IMR-90 (cell line): ENCODE data around the gene SIN3B. TPM values are rescaled to one million over a fixed set of nuclear protein-coding genes. Genes with fewer than 3 reads are reported as not detected.

Experiments
- ATAC-seq: fragments of 200-7000 bp; cut with Tn5 transposase; 2 replicates; pipeline ENCODE4 v1.9.1; 2020; ENCODE audit warnings: low read depth, mild to moderate bottlenecking, moderate library complexity
- BruUV-seq: library from RNA; stranded (reverse); fragments of 400-500 nt; replicated peaks from 2 replicates; lab custom pipeline; 2021; lab: Mats Ljungman, UMichigan
- CTCF ChIA-PET: fragments of 300-600 bp; formaldehyde crosslinking; extraction: SDS; loops from one replicate; lab custom pipeline; 2021; ENCODE audit warnings: antibody characterized with exemption; lab: Yijun Ruan, JAX
- POLR2A ChIA-PET: fragments of 300-600 bp; sonication (Branson Sonifier 250); formaldehyde crosslinking; loops from one replicate; lab custom pipeline; 2022; ENCODE audit warnings: antibody characterized with exemption; ENCODE audit not compliant: unreplicated experiment; lab: Charles Lee
- DNase-seq: peaks from one replicate; pipeline ENCODE4 v3.0.0; 2013
- H2AFZ ChIP-seq: replicated peaks from 2 replicates; pipeline ENCODE3; 2013; ENCODE audit warnings: low read length, mild to moderate bottlenecking; ENCODE audit not compliant: poor library complexity
- H2AK5ac ChIP-seq: 2 replicates; pipeline ENCODE4 v1.6.1; 2013; ENCODE audit warnings: low read depth, low read length, inconsistent platforms
- H2AK9ac ChIP-seq: replicated peaks from 2 replicates; pipeline ENCODE3; 2013; ENCODE audit warnings: mild to moderate bottlenecking, low read depth, low read length, moderate library complexity; ENCODE audit not compliant: poor library complexity
- H2BK120ac ChIP-seq: 2 replicates; pipeline ENCODE4 v1.6.1; 2013; ENCODE audit warnings: low read depth, low read length, inconsistent platforms
- H2BK15ac ChIP-seq: 3 replicates; pipeline ENCODE4 v1.6.1; 2013; ENCODE audit warnings: low read depth, low read length, inconsistent platforms
- H2BK20ac ChIP-seq: 2 replicates; pipeline ENCODE4 v1.6.1; 2013; ENCODE audit warnings: low read depth, mild to moderate bottlenecking, inconsistent platforms, low read length, moderate library complexity
- H2BK5ac ChIP-seq: 2 replicates; pipeline ENCODE4 v1.6.1; 2013; ENCODE audit warnings: mild to moderate bottlenecking, low read depth, low read length, inconsistent platforms; ENCODE audit not compliant: poor library complexity, severe bottlenecking
- H3K14ac ChIP-seq: replicated peaks from 2 replicates; pipeline ENCODE4 v1.6.1; 2013; ENCODE audit warnings: low read depth, low read length, inconsistent platforms
- H3K18ac ChIP-seq: 2 replicates; pipeline ENCODE4 v1.6.1; 2013; ENCODE audit warnings: low read depth, low read length, control low read depth
- H3K23ac ChIP-seq: 2 replicates; pipeline ENCODE4 v1.6.1; 2013; ENCODE audit warnings: low read depth, low read length, inconsistent platforms
- H3K27ac ChIP-seq: 2 replicates; pipeline ENCODE4 v1.5.1; 2013; ENCODE audit warnings: mild to moderate bottlenecking, control low read depth, low read length; ENCODE audit not compliant: insufficient read depth
- H3K27me3 ChIP-seq: 2 replicates; pipeline ENCODE4 v1.6.1; 2013; ENCODE audit warnings: low read length; ENCODE audit not compliant: control insufficient read depth, insufficient read depth
- H3K36me3 ChIP-seq: 2 replicates; pipeline ENCODE4 v1.6.1; 2013; ENCODE audit warnings: low read length, mixed read lengths; ENCODE audit not compliant: control insufficient read depth, insufficient read depth
- H3K4ac ChIP-seq: 2 replicates; pipeline ENCODE4 v1.6.1; 2013; ENCODE audit warnings: low read depth, low read length, inconsistent platforms
- H3K4me1 ChIP-seq: 2 replicates; pipeline ENCODE4 v1.6.1; 2013; ENCODE audit warnings: low read length, mixed read lengths; ENCODE audit not compliant: control insufficient read depth, insufficient read depth
- H3K4me2 ChIP-seq: 2 replicates; pipeline ENCODE4 v1.6.1; 2013; ENCODE audit warnings: low read depth, mild to moderate bottlenecking, control low read depth, low read length, moderate library complexity
- H3K4me3 ChIP-seq: 2 replicates; pipeline ENCODE4 v1.5.1; 2013; ENCODE audit warnings: low read depth, mild to moderate bottlenecking, control low read depth, low read length, moderate library complexity; ENCODE audit not compliant: insufficient read depth
- H3K56ac ChIP-seq: 2 replicates; pipeline ENCODE4 v1.6.1; 2013; ENCODE audit warnings: low read length, inconsistent platforms; ENCODE audit not compliant: insufficient read depth; ENCODE audit errors: extremely low read depth
- H3K79me1 ChIP-seq, 2 experiments: 2 replicates each; pipeline ENCODE4 v1.6.1; 2013; ENCODE audit warnings: low read length in 2 of 2, inconsistent platforms in 1 of 2, low read depth in 1 of 2
- H3K9ac ChIP-seq: 2 replicates; pipeline ENCODE4 v1.6.1; 2013; ENCODE audit warnings: low read depth, low read length, control low read depth
- H3K9me1 ChIP-seq: 2 replicates; pipeline ENCODE4 v1.6.1; 2013; ENCODE audit warnings: low read length, inconsistent platforms; ENCODE audit not compliant: insufficient read depth
- H3K9me3 ChIP-seq: 2 replicates; pipeline ENCODE4 v1.6.1; 2013; ENCODE audit warnings: low read length; ENCODE audit not compliant: control insufficient read depth, insufficient read depth
- H4K20me1 ChIP-seq: 2 replicates; pipeline ENCODE4 v1.6.1; 2013; ENCODE audit warnings: low read length, inconsistent platforms; ENCODE audit not compliant: insufficient read depth
- H4K5ac ChIP-seq: 2 replicates; pipeline ENCODE4 v1.6.1; 2013; ENCODE audit warnings: mild to moderate bottlenecking, low read depth, low read length, control low read depth
- H4K8ac ChIP-seq, 2 experiments: 2 replicates each; pipeline ENCODE4 v1.6.1; 2013; ENCODE audit warnings: low read depth in 2 of 2, low read length in 2 of 2, control low read depth in 1 of 2, inconsistent platforms in 1 of 2
- H4K91ac ChIP-seq: 2 replicates; pipeline ENCODE4 v1.6.1; 2013; ENCODE audit warnings: low read depth, low read length, inconsistent platforms; ENCODE audit not compliant: insufficient read depth
- CTCF ChIP-seq: conservative IDR thresholded peaks from 2 replicates; pipeline ENCODE4 v1.5.1; 2012; ENCODE audit warnings: mild to moderate bottlenecking, low read depth, low read length, improper control_type of control experiment
- MAFK ChIP-seq: IDR thresholded peaks from 2 replicates; pipeline ENCODE4 v1.6.1; 2012; ENCODE audit warnings: low read depth, low read length, improper control_type of control experiment
- MAZ ChIP-seq: IDR thresholded peaks from 2 replicates; pipeline ENCODE4 v1.6.1; 2012; ENCODE audit warnings: low read depth, mild to moderate bottlenecking, low read length, improper control_type of control experiment, moderate library complexity, borderline replicate concordance
- POLR2A ChIP-seq: IDR thresholded peaks from 2 replicates; pipeline ENCODE4 v1.6.1; 2012; ENCODE audit warnings: mild to moderate bottlenecking, low read depth, low read length
- RAD21 ChIP-seq: IDR thresholded peaks from 2 replicates; pipeline ENCODE4 v1.6.1; 2012; ENCODE audit warnings: low read length, improper control_type of control experiment
- RCOR1 ChIP-seq: IDR thresholded peaks from 2 replicates; pipeline ENCODE4 v1.6.1; 2012; ENCODE audit warnings: mild to moderate bottlenecking, low read length, improper control_type of control experiment; ENCODE audit not compliant: insufficient replicate concordance
- USF2 ChIP-seq: fragments of 150-350 bp; IDR thresholded peaks from 2 replicates; pipeline ENCODE4 v1.6.1; 2017; ENCODE audit warnings: mild to moderate bottlenecking, antibody characterized with exemption, low read length, low read depth
- WGBS, 2 experiments: methylation state at CpG; one replicate each; pipeline versions ENCODE4 v1.1.5 to v1.1.7; 2013; ENCODE audit warnings: missing lambda C conversion rate in 2 of 2; ENCODE audit not compliant: insufficient read length in 1 of 2; ENCODE audit errors: extremely low coverage in 2 of 2; 5-methylcytosine and 5-hydroxymethylcytosine counted together
- dilution Hi-C: fragments of 300-500 bp; cut with HindIII; formaldehyde crosslinking; loops from one replicate; pipeline ENCODE4 v1.14.3; 2018; ENCODE audit warnings: low sequenced_read_pairs; ENCODE audit not compliant: unreplicated experiment
- in situ Hi-C: fragments of 300-500 bp; cut with MboI; formaldehyde crosslinking; loops from 3 replicates; pipeline ENCODE4 v1.14.3; 2019; ENCODE audit warnings: low sequenced_read_pairs, inconsistent platforms, mixed read lengths
- intact Hi-C: fragments of 100-400 bp; cut with micrococcal nuclease; formaldehyde crosslinking; loops from 2 replicates; pipeline ENCODE4 v1.10.0; 2022
- polyA plus RNA-seq, 3 experiments: library from polyadenylated mRNA; depleted of rRNA; stranded (reverse); fragments of >200 nt; gene quantifications; 2 replicates each; pipeline ENCODE4 v1.2.3, GENCODE V29; 2012; ENCODE audit warnings: low replicate concordance in 1 of 3
- total RNA-seq: library from RNA; depleted of rRNA; stranded (reverse); fragments of >200 nt; gene quantifications from 2 replicates; pipeline ENCODE4 v1.2.3, GENCODE V29; 2012

The SIN3B gene
- total and polyA plus RNA-seq, 2 of the 4 experiments (the other 2 are of a cell fraction) = 7.9 to 40.0 TPM

- peak overlapping the region; percentile 35 for H2BK5ac ChIP-seq
- peak overlapping the region; percentile 54; the same call in 1 of the 2 replicates for H4K91ac ChIP-seq
- POLR2A ChIA-PET = no interaction called here
- H4K5ac ChIP-seq = peak overlapping the region; percentile 60
- H3K9me3 ChIP-seq = no peaks in the 10 kb centered on the region
- peak overlapping the region; percentile 37 to 73; a peak in 1 of 4 replicates for H4K8ac ChIP-seq
- no peak; the same call in 1 of the 2 replicates for ATAC-seq
- H3K4me1 ChIP-seq = peaks cover 8% of the 10 kb centered on the region; the same call in 1 of the 2 replicates
- intact Hi-C loops = no loop called here
- H3K9me1 ChIP-seq = peaks cover 10% of the 10 kb centered on the region
- peaks cover 26% of the 10 kb centered on the region for H3K36me3 ChIP-seq
- H3K18ac ChIP-seq = peak overlapping the region; percentile 24; the same call in 1 of the 2 replicates
- TF ChIP-seq POLR2A = no peak
- TF ChIP-seq RAD21 = no peak
- TF ChIP-seq USF2 = no peak
- no peak for TF ChIP-seq RCOR1
- TF ChIP-seq MAZ = no peak
- no peak for TF ChIP-seq MAFK
- no peak for TF ChIP-seq CTCF
- H2BK20ac ChIP-seq = no peak overlapping the region
- no CpG with 5 or more reads among the region's 13 CpGs for WGBS, 2 experiments
- no peak for DNase-seq
- H3K23ac ChIP-seq = peak overlapping the region; percentile 63
- H3K14ac ChIP-seq = peak overlapping the region; percentile 82
- H3K9ac ChIP-seq = peak overlapping the region; percentile 94
- CTCF ChIA-PET = no interaction called here
- no TSS peak for BruUV-seq
- H3K79me1 ChIP-seq = peaks cover 21 to 45% of the 10 kb centered on the region in 2 experiments
- H2BK15ac ChIP-seq = no peak overlapping the region
- H2AK9ac ChIP-seq = peak overlapping the region; percentile 93
- peak overlapping the region; percentile 83 for H3K4ac ChIP-seq
- peak overlapping the region; percentile 59; the same call in 1 of the 2 replicates for H3K56ac ChIP-seq
- H3K27me3 ChIP-seq = no peaks in the 10 kb centered on the region
- peaks cover 11% of the 10 kb centered on the region for H4K20me1 ChIP-seq
- H3K4me2 ChIP-seq = peak overlapping the region; percentile 100
- peak overlapping the region; percentile 90 for H2AFZ ChIP-seq
- H3K4me3 ChIP-seq = peak overlapping the region; percentile 98
- H3K27ac ChIP-seq = peak overlapping the region; percentile 82
- H2AK5ac ChIP-seq = peak overlapping the region; percentile 75
- H2BK120ac ChIP-seq = no peak overlapping the region
- dilution Hi-C loops = no loop called here
- in situ Hi-C loops = no loop called here
Measured at GRCh38 chr19:16829822-16830289, 658 bp downstream of the SIN3B start.
